ENCODE results near the gene ZNF302.
A peak's percentile ranks its signal among the peaks of the same experiment; 100 is the strongest.

ZNF302 gene

GRCh38 chr19:34731019-34731829 lies 53.7 kb downstream of the ZNF302 start:
- TF ChIP-seq CTCF (conservative IDR thresholded peaks at IDR 0.05; ENCODE audit: low read length), result no peak
- no peak for DNase-seq (ENCODE audit: low read depth)

GRCh38 chr19:34731964-34732363 lies 54.5 kb downstream of the ZNF302 start:
- TF ChIP-seq CTCF (conservative IDR thresholded peaks at IDR 0.05; ENCODE audit: low read length), result no peak
- H3K4me3 ChIP-seq (ENCODE audit: low read length), result no peak overlapping the region
- no peak for DNase-seq (ENCODE audit: low read depth)

More at GRCh38 chr19:34731019-34731829, 53.7 kb downstream of the ZNF302 start:
- no peak overlapping the region for H3K4me3 ChIP-seq (ENCODE audit: low read length)

GRCh38 chr19:34732612-34733211 lies 55.2 kb downstream of the ZNF302 start:
- DNase-seq (ENCODE audit: low read depth), result no peak
- TF ChIP-seq CTCF (conservative IDR thresholded peaks at IDR 0.05; ENCODE audit: low read length), result no peak
- peak overlapping the region; percentile 87 for H3K4me3 ChIP-seq (ENCODE audit: low read length)

- no peak for TF ChIP-seq CTCF (conservative IDR thresholded peaks at IDR 0.05; ENCODE audit: low read length)
- no peak for DNase-seq (ENCODE audit: low read depth)
- H3K4me3 ChIP-seq (ENCODE audit: low read length), result peak overlapping the region; percentile 87
Observed at GRCh38 chr19:34733266-34733745, 55.8 kb downstream of the ZNF302 start.

- no peak for TF ChIP-seq CTCF (conservative IDR thresholded peaks at IDR 0.05; ENCODE audit: low read length)
- H3K4me3 ChIP-seq (ENCODE audit: low read length), result peak within 1 kb of the TSS; percentile 87
- DNase-seq (ENCODE audit: low read depth), result peak; percentile 89
Observed at GRCh38 chr19:34733746-34734536, 56.5 kb downstream of the ZNF302 start, which contains the start of gene ZNF181. Gene ZNF181, plus strand, starts transcription at chr19:34734243. Its CDS starts 795 bp downstream, at chr19:34735038.

GRCh38 chr19:34734537-34735103 lies 57.1 kb downstream of the ZNF302 start:
- peak; percentile 85 for DNase-seq (ENCODE audit: low read depth)

More at GRCh38 chr19:34734537-34735103, 57.1 kb downstream of the ZNF302 start:
- no peak for TF ChIP-seq CTCF (conservative IDR thresholded peaks at IDR 0.05; ENCODE audit: low read length)
- H3K4me3 ChIP-seq (ENCODE audit: low read length), result peak overlapping the region; percentile 87
